ENCODE results near the gene BACE1.
A peak's percentile ranks its signal among the peaks of the same experiment; 100 is the strongest.
"Not testable (repeated sequence)": the region's sequence is repeated elsewhere in the genome, so short reads cannot be mapped to it uniquely, and the experiment has no call there.

Gene BACE1

GRCh38 chr11:117316197-117316961 lies at the start of gene BACE1:
Gene BACE1, minus strand, starts transcription at chr11:117316256. Its CDS starts 461 bp downstream, at chr11:117315795.
- peak; percentile 60 for DNase-seq

DNA sequence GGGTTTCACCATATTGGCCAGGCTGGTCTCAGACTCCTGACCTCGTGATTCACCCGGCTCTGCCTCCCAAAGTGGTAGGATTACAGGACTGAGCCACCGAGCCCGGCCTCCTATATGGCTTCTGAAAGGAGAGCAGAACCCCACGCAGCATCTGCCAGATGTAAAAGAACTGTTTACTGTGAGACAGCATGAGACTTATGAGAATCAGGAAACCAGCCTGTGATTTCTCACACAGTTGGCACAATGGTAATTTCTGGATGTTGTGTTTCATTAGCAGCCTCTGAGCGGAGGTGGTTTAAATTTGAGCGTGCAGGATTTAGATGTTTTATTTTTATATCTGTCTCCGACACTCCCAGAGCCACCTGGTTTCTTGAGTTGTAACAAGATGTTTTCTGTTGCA lies 45.4 kb upstream of the BACE1 start:
- no peak for DNase-seq

- DNase-seq, result peak; percentile 9
Measured at GRCh38 chr11:117356126-117356890, 40.3 kb upstream of the BACE1 start.

DNA sequence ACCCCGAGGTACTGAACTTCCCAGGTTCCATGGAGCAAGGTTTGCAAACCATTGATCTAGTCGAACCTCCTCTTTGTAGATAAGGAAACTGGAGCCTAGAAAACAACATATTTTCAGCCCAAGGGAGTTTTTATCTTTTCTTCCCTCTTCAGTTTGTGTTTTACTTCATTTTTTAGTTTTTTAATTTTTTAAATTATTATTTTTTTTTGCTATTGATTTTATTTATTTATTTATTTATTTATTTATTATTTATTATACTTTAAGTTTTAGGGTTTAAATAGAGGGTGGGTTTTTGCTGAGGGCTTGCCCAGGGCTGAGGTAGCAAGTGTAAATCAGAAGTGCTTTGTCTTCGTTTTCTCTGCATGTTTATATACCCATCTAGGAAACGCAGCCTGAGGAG lies 38.5 kb upstream of the BACE1 start:
- DNase-seq, result no peak

DNA sequence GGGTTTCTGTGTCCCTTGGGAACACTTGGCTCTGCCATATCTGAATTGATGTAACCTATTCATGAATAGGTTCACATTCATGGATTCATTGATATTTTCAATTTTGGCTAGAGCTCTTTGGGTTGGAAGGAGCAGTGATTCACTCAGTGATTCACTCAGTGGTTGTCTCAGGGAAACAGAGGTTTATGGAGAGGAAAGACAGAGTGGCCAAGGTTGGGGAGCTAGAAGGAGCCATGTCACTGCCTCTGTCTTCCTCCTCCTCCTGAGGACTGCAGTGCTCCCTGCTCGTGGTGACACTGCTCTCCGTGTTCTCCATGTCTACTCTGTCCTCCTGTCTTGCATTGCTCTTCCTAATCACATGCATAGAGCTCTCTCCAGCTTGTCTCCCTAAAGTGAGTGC lies 29.0 kb upstream of the BACE1 start:
- DNase-seq, result no peak

DNA sequence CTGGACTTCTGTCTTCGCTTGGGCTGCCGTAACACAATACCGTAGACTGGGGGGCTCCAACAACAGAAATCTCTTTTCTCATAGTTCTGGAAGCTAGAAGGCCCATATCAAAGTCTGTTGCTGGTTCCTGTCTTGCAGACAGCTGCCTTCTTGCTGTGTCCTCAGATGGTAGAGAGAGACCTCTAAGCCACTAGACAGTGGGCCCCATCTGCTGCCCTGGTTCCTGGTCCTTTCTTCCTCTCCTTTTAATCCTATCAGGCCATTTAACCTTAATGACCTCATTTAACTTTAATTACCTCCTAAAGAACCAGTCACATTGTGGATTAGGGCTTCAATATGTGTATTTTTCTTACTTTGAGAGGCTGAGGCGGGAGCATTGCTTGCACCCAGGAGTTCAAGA lies 21.0 kb upstream of the BACE1 start:
- no peak for DNase-seq

GRCh38 chr11:117335399-117335798 lies 19.3 kb upstream of the BACE1 start:
- DNase-seq, result no peak

DNA sequence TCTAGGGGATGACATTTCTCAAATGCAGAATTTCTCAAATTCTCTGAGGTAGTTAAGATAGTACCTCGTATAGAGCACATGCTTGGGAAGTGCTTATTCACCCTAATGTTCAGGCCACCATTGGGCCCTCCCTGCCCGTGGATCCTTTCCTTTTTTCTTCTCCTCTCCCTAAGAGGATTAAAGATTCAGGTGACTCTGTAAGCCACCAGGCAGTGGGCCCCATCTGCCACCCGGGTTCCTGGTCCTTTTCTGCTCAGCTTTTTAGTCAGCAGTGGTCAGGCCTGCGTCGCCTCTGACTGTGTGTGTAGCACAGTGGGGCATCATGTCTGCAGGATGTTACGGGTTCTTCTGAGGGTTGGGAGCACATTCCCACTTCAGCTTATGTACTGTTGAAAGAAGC lies 18.8 kb upstream of the BACE1 start:
- DNase-seq, result no peak

- DNase-seq, result no peak
Measured at GRCh38 chr11:117333917-117334316, 17.9 kb upstream of the BACE1 start.

- no peak for DNase-seq
Measured at GRCh38 chr11:117332843-117333242, 16.8 kb upstream of the BACE1 start.

DNA sequence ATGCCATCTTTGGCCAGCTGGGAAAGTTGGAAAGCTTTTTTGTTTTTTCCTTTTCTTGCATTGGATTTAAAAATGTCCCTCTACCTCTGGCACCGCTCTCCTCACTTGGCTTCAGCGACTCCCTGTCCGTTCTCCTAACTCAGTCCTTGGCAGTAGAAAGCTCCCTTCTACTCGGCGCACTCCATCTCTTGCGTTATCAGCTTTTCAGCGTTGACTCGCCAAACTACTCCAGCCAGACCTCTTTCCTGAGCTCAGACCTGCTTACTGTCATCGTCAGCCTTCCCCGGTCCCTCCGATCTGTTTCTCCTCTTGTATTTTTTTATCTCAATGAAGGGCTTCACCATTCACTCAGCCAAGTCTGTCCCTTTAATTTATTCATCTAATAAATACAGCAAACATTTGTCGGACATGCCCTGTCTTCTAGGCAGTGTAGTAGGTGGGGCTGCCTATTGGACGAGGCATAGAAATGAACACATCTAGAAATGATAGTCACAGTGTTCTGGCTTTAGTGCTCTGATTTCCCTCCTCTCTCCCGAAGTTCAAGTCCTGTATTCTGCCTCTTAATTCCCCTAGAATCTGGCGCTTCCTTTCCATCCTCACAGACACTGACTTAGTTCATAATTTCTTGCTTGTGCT lies 12.4 kb upstream of the BACE1 start:
- DNase-seq, result no peak

- DNase-seq, result peak; percentile 90
Measured at GRCh38 chr11:117327567-117328374, 11.7 kb upstream of the BACE1 start, which contains the start of gene CEP164. Gene CEP164, plus strand, starts transcription at chr11:117327854. Its CDS starts 10,733 bp downstream, at chr11:117338587.

- not testable (repeated sequence) for DNase-seq
Measured at GRCh38 chr11:117327255-117327566, 11.2 kb upstream of the BACE1 start.

DNA sequence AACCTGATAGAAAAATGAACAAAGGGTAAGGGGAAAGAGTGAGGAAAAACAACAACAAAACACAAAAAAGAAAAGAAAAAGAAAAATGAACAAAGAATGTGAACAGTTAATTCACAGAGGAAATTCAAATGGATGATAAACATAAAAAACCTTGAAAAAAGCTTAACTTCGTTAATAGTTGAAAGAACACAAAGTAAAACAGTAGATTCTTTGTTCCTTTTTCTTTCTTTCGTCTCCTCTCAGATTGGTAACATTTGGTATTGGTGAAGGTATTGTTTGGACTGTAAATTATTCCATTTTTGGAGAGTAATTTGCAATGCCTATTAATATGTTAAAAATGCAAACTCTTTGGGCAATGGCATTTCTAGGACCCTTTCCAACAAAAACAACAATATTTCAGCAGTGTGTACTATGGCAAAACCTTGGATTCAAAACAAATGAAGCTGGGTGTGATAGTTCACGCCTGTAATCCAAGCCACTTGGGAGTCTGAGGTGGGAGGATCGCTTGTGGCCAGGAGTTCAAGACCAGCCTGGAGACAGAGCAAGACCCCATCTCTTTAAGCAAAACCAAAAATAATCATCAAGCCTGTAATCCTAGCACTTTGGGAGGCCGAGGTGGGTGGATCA lies 3.3 kb upstream of the BACE1 start:
- DNase-seq, result peak; percentile 40

DNA sequence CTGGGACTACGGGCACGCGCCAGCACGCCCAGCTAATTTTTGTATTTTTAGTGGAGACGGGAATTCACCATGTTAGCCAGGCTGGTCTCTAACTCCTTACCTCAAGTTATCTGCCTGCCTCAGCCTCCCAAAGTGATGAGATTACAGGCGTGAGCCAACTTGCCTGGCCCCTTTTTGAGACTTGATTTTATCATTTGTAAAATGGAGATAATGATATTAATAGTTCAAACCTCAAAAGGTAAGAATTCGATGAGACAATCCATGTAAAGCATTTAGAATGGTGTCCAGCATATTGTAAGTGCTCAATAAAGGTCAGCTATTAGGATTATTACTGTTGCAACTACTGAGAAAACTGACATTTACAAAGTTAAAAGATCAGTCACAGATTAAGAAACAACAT lies 2.7 kb upstream of the BACE1 start:
- DNase-seq, result no peak

GRCh38 chr11:117315285-117316196 lies 515 bp downstream of the BACE1 start:
- DNase-seq, result no peak

DNA sequence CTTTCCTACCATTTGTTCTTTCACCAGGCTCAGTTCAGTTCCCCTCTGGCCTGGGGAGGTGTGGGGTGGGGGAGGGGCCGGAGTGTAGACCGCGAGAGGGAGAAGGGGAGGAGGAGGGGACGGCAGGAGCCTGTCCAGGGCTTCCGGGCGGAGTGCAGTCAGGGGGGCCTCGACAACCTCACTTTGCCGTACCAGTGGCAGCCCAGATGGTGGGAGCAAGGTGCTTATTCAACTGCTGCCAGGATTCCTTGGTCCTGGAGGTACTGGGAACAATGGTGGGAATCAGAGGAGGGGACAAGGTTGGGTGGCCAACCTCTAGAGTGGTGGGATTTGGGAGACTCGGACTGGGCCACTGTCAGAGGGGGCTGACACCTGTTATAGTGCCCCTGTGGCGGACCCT lies 1.2 kb downstream of the BACE1 start:
- no peak for DNase-seq

- no peak for DNase-seq
Measured at GRCh38 chr11:117313828-117314768, 2.0 kb downstream of the BACE1 start.

DNA sequence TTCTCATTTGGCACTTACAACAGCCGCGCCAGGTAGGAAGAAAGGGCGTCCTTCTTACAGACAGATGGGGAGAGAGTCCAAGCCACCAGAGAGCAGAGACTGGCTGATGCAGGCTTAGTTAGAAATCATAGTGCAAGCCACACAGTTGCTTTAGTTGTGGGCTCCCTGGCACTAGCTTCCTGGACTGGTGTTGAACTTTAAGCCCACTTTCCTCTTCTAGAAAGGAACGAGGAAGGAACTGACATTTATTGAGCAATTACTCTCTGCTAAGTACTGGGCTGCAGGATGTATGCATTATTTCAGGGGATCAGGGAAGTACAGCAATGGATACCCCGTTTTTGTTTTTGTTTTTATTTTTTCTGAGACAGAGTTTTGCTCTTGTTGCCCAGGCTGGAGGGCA lies 3.0 kb downstream of the BACE1 start:
- DNase-seq, result no peak

DNA sequence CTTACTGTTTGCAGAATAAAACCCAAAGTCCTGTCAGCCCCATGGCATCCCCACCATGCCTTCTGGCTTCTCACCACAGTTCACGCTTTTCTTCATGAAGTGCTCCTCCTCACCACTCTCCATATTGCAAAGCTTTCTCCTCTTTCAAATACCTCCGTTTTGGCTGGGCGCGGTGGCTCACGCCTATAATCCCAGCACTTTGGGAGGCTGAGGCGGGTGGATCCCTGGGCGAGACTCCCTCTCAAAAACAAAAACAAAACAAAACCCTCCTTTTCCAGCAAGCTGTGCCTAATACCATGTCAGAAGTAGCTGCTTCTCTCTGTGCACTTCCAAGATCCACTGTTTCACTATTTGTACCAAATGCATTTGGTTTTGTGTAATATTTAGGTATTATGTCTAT lies 6.7 kb downstream of the BACE1 start:
- DNase-seq, result no peak

All from kidney glomerular epithelial cell (primary cell).